Measurements from ENCODE around the gene PPP5C. TPM values are rescaled to one million over a fixed set of nuclear protein-coding genes. Genes with fewer than 3 reads are reported as not detected.

Gene PPP5C
- polyA plus RNA-seq, 1 donor from 2014 or later: 99.3 TPM

DNA sequence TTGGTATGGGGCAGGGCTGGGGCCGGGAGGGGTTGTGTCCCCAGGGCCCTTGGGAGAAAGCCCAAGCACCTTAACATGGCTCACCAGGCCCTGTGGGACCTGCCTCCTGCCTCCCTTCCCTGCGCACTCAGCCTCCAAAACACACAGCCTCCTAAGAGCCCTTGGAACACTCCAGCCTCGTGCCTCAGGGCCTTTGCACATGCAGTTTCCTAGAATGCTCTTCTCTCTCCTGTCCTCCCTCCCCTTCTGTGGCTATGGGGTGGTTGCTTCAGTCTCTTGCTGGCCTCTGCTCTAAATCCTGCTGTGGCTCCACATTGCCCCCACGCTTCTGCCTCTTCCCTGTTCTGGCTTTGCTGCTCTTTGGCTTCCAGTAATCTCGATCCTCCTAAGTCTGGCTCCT lies 26.3 kb upstream of the PPP5C start:
- Histone ChIP-seq H3K9ac (ENCODE audit: low read length) (no peak overlapping the region), H3K4me3 (ENCODE audit: low read length) (no peak overlapping the region), H3K4me2 (ENCODE audit: low read length) (no peak overlapping the region), H3K9me2 (ENCODE audit: insufficient read depth, low read length) (no peaks in the 10 kb centered on the region), H3F3A (ENCODE audit: insufficient read depth, low read length, poor library complexity, severe bottlenecking) (no peaks in the 10 kb centered on the region), H3K9me3 (ENCODE audit: low read length) (no peaks in the 10 kb centered on the region), H4K20me1 (ENCODE audit: insufficient read depth) (no peaks in the 10 kb centered on the region), H2AFZ (ENCODE audit: low read depth, low read length) (no peak overlapping the region), H3K36me3 (ENCODE audit: insufficient read depth, low read length) (no peaks in the 10 kb centered on the region), H3K27ac (ENCODE audit: low read length) (no peak overlapping the region), H3K79me2 (replicated peaks; ENCODE audit: insufficient read depth, low read length) (no peaks in the 10 kb centered on the region), H3K27me3 (ENCODE audit: insufficient read depth, low read depth, low read length) (no peaks in the 10 kb centered on the region)
- TF ChIP-seq SMC3 (conservative IDR thresholded peaks at IDR 0.05; ENCODE audit: poor library complexity): no peak
- TF ChIP-seq, protein P1, sequence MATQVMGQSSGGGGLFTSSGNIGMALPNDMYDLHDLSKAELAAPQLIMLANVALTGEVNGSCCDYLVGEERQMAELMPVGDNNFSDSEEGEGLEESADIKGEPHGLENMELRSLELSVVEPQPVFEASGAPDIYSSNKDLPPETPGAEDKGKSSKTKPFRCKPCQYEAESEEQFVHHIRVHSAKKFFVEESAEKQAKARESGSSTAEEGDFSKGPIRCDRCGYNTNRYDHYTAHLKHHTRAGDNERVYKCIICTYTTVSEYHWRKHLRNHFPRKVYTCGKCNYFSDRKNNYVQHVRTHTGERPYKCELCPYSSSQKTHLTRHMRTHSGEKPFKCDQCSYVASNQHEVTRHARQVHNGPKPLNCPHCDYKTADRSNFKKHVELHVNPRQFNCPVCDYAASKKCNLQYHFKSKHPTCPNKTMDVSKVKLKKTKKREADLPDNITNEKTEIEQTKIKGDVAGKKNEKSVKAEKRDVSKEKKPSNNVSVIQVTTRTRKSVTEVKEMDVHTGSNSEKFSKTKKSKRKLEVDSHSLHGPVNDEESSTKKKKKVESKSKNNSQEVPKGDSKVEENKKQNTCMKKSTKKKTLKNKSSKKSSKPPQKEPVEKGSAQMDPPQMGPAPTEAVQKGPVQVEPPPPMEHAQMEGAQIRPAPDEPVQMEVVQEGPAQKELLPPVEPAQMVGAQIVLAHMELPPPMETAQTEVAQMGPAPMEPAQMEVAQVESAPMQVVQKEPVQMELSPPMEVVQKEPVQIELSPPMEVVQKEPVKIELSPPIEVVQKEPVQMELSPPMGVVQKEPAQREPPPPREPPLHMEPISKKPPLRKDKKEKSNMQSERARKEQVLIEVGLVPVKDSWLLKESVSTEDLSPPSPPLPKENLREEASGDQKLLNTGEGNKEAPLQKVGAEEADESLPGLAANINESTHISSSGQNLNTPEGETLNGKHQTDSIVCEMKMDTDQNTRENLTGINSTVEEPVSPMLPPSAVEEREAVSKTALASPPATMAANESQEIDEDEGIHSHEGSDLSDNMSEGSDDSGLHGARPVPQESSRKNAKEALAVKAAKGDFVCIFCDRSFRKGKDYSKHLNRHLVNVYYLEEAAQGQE (IDR thresholded peaks at IDR 0.05; ENCODE audit: borderline replicate concordance): no peak
- no peak for TF ChIP-seq TAF1 (IDR thresholded peaks at IDR 0.05; ENCODE audit: low read depth)
- no peak for TF ChIP-seq MXI1 (conservative IDR thresholded peaks at IDR 0.05; ENCODE audit: poor library complexity, severe bottlenecking)
- TF ChIP-seq RAD21 (conservative IDR thresholded peaks at IDR 0.05): no peak
- TF ChIP-seq EZH2 (IDR thresholded peaks at IDR 0.05; ENCODE audit: borderline replicate concordance, insufficient read depth, low read length, poor library complexity, severe bottlenecking): no peak
- TF ChIP-seq, protein P2, sequence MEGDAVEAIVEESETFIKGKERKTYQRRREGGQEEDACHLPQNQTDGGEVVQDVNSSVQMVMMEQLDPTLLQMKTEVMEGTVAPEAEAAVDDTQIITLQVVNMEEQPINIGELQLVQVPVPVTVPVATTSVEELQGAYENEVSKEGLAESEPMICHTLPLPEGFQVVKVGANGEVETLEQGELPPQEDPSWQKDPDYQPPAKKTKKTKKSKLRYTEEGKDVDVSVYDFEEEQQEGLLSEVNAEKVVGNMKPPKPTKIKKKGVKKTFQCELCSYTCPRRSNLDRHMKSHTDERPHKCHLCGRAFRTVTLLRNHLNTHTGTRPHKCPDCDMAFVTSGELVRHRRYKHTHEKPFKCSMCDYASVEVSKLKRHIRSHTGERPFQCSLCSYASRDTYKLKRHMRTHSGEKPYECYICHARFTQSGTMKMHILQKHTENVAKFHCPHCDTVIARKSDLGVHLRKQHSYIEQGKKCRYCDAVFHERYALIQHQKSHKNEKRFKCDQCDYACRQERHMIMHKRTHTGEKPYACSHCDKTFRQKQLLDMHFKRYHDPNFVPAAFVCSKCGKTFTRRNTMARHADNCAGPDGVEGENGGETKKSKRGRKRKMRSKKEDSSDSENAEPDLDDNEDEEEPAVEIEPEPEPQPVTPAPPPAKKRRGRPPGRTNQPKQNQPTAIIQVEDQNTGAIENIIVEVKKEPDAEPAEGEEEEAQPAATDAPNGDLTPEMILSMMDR (IDR thresholded peaks at IDR 0.05; ENCODE audit: poor library complexity, severe bottlenecking): no peak
- no peak for TF ChIP-seq POLR2AphosphoS5 (IDR thresholded peaks at IDR 0.05)
- TF ChIP-seq EP300 (conservative IDR thresholded peaks at IDR 0.05; ENCODE audit: poor library complexity, severe bottlenecking): no peak

DNA sequence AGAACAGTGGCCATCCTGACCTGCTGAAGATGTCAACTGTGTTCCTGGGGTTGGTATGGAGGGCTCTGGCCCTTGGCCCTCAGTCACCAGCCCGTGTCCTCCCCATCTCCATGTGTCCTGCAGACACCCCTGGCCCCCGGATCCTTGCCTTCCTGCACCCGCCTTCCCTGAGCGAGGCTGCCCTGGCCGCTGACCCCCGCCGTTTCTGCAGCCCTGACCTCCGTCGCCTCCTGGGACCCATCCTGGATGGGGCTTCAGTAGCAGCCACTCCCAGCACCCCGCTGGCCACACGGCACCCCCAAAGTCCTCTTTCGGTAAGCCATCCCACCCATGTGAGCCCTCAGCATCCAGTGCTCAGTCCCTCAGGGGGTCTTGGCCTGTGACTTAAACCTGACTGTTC lies 25.2 kb upstream of the PPP5C start:
- H3K36me3 ChIP-seq (ENCODE audit: insufficient read depth, low read length): no peaks in the 10 kb centered on the region
- H3F3A ChIP-seq (ENCODE audit: insufficient read depth, low read length, poor library complexity, severe bottlenecking): no peaks in the 10 kb centered on the region
- no peak overlapping the region for H3K9ac ChIP-seq (ENCODE audit: low read length)

More for the DNA sequence above, 25.2 kb upstream of the PPP5C start:
- Histone ChIP-seq H3K4me2 (ENCODE audit: low read length) (no peak overlapping the region), H3K27ac (ENCODE audit: low read length) (no peak overlapping the region), H3K27me3 (ENCODE audit: insufficient read depth, low read depth, low read length) (no peaks in the 10 kb centered on the region), H3K9me2 (ENCODE audit: insufficient read depth, low read length) (no peaks in the 10 kb centered on the region), H3K9me3 (ENCODE audit: low read length) (peaks cover 4% of the 10 kb centered on the region), H2AFZ (ENCODE audit: low read depth, low read length) (no peak overlapping the region), H3K4me3 (ENCODE audit: low read length) (no peak overlapping the region), H4K20me1 (ENCODE audit: insufficient read depth) (no peaks in the 10 kb centered on the region), H3K79me2 (replicated peaks; ENCODE audit: insufficient read depth, low read length) (no peaks in the 10 kb centered on the region)
- TF ChIP-seq RAD21 (conservative IDR thresholded peaks at IDR 0.05): no peak
- TF ChIP-seq, protein P1 (IDR thresholded peaks at IDR 0.05; ENCODE audit: borderline replicate concordance): no peak
- no peak for TF ChIP-seq MXI1 (conservative IDR thresholded peaks at IDR 0.05; ENCODE audit: poor library complexity, severe bottlenecking)
- TF ChIP-seq EP300 (conservative IDR thresholded peaks at IDR 0.05; ENCODE audit: poor library complexity, severe bottlenecking): no peak
- no peak for TF ChIP-seq POLR2AphosphoS5 (IDR thresholded peaks at IDR 0.05)
- TF ChIP-seq SMC3 (conservative IDR thresholded peaks at IDR 0.05; ENCODE audit: poor library complexity): no peak
- no peak for TF ChIP-seq EZH2 (IDR thresholded peaks at IDR 0.05; ENCODE audit: borderline replicate concordance, insufficient read depth, low read length, poor library complexity, severe bottlenecking)
- no peak for TF ChIP-seq TAF1 (IDR thresholded peaks at IDR 0.05; ENCODE audit: low read depth)
- TF ChIP-seq, protein P2 (IDR thresholded peaks at IDR 0.05; ENCODE audit: poor library complexity, severe bottlenecking): no peak
